ENCODE measurements around the gene INTS3.
A peak's percentile ranks its signal among the peaks of the same experiment; 100 is the strongest.
"Not testable (repeated sequence)": the region's sequence is repeated elsewhere in the genome, so short reads cannot be mapped to it uniquely, and the experiment has no call there.

Gene INTS3

DNA sequence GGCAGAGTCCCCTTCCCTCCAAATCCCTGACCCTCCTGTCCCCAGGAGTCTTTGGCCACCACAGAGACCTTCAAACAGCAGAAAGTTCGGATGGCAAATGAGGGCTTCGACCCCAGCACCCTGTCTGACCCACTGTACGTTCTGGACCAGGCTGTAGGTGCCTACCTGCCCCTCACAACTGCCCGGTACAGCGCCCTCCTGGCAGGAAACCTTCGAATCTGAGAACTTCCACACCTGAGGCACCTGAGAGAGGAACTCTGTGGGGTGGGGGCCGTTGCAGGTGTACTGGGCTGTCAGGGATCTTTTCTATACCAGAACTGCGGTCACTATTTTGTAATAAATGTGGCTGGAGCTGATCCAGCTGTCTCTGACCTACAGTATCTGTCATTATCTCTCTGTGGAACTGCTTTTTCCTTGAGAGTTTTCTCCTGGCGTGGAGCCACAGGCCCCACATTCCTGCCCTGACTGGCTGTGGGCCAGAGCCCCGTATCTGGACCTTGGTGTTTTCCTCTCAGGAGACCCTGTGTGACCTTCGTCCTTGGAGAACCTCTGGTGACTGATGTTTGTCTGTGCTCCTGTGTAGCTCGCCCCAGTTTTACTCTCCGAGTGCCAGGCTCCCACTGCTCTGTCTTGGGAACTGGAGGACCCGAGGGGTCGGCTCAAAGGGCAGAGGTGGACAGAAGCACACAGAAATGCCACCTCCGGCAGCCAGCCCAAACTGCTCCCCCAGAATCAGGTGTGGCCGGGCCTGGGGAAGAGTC lies 52.1 kb downstream of the INTS3 start:
- FAIRE-seq: no peak

DNA sequence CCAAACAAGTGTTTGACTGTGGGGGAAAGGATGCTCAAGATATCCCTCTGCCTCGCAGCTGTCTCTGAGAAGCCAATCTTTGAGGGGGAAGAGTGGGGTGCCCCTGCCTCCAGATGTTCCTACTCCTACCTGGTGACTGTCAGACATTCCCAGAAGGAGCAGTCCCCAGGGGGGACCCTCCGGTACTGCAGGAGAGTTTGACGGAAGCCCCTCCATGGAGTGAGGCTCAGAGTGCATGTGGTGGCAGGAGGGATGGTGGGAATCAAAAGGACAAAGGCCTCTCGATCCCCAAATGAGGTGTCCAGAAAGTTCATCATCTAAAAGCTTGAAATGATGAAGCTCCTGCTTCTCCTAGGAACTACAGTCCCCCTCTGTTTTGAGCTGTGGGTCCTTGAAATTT lies 52.7 kb downstream of the INTS3 start:
- FAIRE-seq: no peak

DNA sequence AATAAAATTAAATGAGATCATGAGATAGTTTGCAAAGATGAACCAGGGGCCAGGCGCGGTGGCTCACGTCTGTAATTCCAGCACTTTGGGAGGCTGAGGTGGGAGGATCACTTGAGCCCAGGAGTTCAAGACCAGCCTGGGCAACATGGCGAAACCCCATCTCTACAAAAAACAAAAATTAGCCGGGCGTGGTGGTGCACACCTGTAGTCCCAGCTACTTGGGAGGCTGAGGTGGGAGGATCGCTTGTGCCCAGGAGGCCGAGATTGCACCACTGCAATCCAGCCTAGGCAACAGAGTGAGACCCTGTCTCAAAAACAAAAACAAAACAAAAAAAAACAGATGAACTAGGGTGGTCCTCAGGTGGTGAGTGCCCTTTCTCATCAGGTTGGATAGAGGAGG lies 54.8 kb downstream of the INTS3 start:
- FAIRE-seq: not testable (repeated sequence)

DNA sequence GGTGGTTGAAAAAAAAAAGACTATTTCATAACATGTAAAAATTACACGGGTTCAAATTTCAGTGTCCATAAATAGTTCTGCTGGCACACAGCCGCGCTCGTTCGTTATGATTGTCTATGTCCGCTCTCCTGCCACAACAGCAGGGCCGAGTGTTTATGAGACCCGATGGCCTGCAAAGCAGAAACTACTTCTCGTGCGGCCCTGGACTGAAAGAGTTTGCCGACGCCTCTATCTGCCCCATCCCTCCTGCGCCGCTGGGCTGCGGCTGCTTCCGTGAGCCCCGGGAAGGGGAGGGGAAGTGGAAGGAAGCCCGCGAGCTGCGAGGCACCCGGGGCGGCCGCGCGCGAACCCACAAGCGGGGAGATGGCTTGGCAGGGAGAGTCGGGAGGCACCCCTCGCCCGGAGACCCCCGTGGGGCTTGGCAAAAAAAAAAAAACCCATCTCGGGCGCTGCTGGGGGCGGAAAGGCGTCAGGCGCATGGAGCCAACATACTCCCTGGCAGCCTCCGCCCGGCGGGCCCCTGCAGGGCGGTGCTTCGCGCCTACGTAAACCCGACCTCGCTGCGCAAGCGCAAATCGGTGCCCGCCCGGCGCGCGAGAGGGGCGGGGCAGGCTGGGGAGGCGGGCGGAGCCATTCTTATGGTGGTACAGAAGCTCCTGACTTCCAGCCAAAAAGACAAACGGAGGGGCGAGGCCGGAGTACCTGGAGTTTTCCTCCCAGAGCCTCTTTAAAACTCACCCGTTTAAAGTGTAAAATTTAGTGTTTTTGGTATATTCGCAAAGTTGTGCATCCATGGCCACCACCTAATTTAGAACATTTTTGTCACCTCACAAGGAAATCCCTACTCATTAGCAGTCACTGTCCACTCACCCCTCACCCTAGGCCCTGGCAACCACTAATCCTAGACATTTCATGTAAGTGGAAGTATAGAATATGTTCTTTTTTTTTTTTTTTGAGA lies 55.7 kb downstream of the INTS3 start:
- no peak for FAIRE-seq

DNA sequence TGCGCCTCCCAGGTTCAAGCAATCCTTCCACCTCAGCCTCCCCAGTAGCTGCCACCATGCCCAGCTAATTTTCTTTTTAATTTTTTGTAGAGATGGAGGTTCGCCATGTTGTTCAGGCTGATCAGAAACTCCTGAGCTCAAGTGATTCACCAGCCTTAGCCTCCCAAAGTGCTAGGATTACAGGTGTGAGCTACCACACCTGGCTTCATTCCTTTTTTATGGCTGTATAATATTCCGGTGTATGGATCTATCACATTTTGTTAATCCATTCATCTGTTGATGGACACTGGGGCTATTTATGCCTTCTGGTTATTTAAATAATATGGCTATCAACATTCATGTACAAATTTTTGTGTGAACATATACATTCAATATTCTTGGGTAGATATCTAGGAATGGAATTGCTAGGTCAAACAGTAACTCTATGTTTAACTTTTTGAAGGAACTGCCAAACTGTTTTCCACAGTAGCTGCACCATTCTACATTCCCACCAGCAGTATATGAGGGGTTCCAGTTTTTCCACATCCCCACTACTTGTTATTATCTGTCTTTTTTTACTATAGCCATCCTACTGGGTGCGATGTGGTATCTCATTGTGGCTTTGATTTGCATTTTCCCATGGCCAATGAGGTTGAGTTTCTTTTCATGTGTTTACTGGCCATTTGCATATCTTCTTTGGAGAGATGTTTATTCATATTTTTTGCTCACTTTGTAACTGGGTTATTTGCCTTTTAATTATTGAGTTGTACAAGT lies 58.4 kb downstream of the INTS3 start:
- FAIRE-seq: no peak

DNA sequence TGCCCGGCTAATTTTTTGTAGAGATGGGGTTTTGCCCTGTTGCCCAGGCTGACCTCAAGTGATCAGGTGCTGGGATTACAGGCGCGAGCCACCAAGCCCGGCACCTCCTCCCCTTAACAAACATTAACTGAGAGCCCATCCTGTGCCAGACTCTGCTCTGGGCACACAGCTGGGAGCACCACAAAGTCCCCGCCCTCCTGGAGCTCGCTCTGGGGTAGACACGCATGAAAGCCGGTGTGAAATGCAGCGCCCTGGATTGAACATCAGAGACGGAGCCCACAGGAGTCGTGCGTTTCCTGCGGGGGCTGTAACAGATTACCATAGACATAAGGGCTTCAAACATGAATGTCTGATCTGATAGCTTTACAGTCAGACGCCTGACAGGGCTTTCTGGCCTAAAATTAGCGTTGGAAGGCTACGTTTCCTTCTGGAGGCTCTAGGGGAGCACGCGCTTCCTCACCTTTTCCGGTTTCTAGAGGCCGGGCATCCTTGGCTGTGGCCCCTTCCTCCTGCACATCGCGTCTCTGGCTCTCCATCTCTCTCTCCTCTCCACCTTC lies 61.7 kb downstream of the INTS3 start:
- no peak for FAIRE-seq

DNA sequence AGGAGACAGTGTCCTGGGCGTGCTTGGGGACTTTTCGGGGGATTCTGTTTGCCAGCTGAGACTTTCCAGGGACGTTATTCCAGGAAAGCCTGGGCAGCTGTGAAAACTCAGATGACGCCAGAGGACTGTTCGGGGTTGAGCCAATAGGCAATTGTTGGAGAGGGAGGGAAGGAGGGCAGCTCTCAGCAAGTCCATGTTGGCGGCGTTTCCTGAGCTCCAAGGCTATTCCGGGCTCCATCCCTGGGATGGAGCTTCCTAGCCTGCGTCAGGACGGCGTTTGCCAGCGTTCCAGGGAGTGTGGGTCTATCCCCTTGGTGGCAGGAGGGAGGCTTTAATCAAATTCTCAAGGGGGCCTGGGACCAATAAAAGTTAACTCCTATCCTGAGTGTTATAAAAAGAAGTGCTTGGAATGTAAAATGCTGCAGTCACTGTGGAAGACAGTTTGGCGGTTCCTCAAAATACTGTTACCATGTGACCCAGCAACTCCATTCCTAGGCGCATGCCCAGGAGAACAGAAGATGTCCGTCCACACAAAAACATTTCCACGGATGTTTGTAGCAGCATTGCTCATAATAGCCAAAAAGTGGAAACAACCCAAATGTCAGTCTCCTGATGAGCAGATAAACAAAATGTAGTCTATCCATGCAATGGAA lies 62.6 kb downstream of the INTS3 start:
- peak; percentile 8 for FAIRE-seq

DNA sequence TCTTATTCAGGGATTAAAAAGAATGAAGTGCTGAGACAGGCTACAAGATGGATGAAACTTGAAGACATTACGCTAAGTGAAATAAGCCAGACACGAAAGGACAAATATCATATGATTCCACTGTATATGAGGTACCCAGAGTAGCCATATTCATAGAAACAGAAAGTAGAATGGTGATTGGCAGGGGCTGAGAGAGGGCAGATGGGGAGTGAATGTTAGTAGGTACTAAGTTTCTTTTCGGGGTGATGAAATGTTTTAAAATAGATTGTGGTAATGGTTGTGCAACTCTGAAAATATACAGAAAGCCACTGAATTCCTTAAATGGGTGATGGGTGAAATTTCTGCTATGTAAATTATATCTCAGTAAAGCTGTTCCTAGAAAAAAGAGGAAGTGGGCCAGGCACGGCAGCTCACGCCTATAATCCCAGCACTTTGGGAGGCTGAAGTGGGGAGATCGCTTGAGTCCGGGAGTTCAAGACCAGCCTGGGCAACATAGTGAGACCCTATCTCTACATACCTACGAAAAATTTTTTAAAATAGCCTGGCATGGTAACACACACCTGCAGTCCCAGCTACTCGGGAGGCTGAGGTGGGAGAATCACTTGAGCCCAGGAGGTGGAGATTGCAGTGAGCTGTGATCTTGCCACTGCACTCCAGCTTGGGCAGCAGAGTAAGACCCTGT lies 63.3 kb downstream of the INTS3 start:
- no peak for FAIRE-seq

DNA sequence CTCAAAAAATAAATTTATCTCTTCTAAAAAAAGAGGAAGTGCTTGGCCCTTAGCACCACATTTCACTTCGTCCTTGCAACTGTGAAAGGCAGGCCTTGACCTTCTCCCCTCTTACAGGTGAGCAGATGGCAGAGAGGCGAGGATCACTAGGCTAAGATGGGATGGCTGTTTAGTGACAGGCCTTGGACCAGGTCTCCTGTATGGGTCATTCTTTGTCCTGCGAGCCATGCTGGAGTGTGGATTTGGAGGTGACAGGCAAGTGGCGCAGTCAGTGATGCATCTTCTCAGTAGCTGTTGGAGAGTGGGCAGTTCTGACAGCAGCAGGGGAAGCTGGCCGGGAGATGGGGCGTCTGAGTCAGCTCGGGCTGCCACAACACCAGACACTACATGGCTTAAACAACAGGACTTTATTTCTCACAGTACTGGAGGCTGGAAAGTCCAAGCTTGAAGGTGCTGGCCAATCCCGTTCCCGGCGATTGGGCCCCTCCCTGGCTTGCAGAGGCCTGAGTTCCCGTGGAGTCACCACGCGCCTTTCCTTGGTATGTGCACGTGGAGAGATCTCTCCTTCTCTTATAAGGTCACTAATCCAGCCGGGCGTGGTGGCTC lies 63.9 kb downstream of the INTS3 start:
- FAIRE-seq: no peak

DNA sequence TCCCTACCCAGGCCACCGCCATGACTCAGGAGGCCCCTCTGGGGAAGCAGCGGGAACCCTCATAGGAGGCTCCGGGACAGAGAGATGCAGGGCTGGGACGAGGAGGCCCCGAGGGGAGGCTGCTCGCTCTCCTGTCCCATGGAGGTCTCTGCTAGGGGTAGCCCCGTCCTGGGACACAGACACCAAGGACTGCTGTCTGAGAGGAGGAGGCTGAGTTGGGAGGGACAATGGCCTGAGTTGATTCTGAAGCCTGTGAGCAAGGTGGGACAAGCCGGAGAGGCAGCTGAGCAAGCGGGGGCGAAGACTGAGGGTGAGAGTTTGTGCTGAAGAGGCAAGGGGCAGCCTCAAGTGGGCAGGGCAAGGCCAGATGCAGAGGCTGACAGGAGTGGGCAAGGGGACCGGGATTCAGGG lies 64.8 kb downstream of the INTS3 start:
- no peak for FAIRE-seq

DNA sequence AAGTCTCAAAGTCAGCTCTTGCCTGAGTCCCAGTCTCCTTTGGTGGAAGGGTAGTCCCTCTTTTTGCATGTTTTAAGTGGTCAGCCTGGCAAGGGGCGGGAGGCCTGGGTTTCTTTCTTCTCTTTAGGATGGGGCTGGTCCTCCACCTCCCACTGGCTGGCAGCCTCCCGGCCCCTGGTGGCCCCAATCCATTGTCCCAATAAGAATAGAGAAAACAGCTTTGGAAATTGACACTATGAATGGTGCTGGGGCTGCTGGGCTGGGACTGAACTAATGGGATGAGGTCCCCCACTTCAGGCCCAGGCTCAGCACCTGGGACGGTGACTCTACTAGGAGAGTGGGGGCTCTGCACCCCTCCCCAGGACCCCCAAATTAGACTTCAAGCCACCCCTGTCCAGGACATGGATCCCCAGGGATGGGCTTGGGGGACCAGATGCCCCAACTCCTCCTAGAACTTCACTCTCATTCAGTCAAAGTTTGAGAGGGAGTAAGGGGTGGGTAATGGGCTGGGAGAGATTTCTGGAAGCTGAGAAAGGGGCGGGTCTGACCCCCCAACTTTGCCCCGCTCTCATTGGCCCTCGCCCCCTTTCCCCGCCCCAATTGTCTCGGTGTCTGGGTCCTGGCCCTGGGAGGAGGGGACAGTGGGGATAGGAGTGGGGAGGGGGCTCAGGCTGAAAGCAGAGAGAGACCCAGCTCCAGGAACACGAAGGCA lies 65.6 kb downstream of the INTS3 start:
- no peak for FAIRE-seq

DNA sequence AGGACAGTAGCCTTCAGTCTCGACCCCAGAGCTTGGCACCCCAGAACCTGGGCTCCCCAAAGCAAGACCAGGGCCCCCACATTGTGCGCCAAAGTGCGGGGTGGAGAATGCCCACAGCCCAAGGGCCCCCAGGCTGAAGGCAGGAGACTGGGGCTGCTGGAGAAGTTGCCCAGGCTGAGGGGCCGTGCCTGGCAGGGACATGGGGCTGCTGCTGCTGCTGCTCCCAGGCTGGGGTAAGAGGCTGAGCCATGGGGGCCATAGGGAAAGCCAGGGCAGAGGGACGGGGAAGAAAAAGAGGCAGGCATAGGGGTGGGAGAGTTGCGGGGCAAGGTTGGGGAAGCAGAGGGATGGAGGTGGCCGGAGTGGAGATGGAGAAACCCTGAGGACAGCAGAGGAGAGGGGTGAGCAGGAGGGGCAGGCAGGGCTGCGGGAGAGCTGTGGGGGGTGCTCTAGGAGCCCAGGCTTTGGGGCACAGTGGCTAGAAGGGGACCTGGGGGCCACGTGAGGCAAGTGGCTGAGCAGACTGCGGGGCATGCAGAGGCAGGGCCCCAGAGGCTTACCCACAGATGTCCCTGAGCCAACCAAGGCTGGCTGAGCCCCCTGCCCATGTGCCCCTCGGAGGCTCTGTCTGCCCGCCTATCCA lies 66.2 kb downstream of the INTS3 start:
- no peak for FAIRE-seq

DNA sequence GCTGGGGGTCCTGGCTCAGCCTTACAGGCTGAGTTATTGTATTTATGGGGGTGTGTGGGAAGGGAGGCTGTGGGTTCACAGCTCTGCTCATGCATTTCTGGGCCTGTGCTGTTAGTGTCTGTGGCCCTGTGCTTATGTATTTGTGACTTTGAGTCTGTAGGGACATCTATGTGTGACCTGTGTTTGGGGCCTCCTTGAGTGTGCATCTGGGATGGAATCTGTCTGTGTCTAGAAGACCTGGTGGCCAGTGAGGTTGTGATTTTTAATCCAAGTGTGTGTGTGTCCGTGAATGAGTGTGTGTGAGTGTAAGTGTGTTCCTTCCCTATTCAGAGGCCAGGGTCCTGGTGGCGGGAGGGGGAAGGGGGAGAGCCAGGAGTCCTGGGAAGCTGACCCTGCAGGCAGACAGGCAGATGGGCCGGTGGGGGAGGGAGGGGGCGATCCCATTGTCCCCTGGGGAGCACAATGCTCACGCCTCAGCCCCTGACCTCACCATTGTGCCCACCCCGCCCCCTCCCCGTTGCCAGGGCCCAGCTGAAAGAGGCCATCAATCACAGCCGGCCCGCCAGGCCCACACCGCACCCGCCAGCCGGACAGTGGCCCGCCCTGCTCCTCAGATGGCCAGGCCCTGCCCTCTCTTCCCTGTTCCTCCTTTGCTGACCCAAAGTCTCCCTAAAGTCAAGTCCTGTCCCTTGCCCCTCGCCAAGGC lies 66.9 kb downstream of the INTS3 start:
- FAIRE-seq: no peak

DNA sequence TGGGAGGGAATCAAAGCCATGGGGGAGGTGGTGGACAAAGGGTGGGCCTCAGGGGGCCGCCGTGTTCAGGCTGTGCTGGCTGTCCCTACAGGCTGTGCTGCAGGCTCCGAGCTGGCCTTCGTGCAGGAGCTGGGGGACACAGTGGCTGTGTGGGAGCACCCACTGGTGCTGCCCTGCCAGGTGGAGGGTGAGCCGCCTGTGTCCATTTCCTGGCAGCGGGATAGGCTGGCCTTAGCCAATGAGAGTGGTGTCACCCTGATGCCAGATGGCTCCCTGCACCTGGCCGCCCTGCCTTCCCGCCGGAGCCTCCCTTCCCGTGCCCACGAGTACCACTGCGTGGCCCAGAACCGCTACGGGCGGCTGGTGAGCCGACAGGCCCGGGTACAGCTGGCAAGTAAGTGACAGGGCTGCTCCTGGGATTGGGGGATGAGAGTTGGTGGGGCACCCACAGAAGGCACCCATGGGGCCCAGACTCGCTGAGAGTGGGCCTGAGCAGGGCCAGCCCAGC lies 67.5 kb downstream of the INTS3 start:
- FAIRE-seq: no peak

DNA sequence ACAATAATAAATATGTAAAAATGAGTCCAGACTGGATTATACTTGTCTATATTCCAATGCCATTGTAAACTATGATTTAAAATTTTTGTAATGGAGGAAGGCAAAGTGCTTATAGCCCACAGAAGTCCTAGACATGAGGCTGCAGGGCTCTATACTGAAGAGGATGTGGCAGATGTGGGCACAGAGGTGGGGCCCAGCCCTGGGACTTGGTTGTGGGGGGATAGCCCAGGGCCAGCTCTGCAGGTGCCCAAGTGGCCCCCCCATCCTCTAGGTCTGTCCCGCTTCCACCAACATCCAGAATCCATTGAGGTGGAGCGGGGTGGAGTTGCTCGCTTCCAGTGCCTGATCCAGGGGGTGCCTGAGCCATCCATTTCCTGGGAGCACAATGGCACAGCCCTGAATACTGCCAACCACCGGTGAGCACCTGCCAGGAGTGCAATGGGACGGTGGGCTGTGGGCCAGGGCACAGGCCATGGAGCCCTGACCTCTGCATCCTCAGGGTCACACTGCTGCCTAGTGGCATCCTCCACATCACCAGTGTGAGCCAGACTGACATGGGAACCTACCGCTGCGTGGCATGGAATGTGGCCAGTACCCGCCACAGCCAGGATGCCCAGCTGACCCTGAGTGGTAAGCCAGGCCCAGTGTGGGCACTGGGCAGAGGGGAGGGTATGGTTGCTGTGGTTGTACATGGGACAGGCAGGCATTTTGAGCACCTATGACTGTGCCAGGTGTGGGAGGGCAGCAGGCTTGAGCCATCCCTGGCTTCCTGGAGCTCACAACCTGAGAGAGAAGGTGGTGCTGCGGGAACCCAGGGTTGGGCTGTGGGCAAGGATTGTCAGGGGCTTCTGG lies 68.3 kb downstream of the INTS3 start:
- no peak for FAIRE-seq

DNA sequence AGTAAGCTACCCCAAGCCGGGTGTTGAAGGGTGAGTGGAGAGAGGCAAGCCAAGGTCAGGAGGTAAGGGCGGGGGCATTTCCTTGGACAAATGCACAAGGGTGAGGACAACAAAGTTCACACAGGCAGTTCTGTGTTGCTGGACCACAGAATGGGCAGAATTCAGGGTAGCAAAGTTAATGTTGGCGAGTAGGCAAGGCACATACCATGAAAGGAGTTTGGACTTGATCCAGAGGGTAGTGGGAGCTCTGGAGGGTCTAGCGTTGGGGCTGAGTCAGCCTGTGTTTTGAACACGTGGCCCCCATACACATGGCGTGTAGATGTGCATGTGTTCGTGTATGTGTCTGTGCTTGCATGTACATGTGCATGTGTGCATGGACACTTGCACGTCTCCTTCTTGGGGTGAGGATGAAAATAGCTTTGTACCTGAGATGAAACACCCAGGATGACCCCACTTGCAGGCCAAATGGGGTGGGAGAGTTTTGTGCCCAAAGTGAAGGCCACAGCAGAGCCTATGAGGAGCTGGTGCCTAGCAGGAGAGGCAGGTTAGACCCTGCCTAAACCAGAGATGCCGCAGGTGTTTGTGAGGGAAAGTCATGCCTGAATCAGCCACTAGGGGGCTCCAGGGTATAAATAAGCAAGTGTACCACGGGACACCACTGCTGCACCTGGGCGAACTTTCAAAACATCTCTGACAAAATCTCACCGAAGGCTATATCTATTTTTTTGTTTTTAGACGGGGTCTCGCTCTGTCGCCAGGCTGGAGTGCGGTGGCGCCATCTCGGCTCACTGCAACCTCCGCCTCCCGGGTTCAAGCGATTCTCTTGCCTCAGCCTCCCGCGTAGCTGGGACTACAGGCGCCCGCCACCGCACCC lies 69.2 kb downstream of the INTS3 start:
- FAIRE-seq: no peak

DNA sequence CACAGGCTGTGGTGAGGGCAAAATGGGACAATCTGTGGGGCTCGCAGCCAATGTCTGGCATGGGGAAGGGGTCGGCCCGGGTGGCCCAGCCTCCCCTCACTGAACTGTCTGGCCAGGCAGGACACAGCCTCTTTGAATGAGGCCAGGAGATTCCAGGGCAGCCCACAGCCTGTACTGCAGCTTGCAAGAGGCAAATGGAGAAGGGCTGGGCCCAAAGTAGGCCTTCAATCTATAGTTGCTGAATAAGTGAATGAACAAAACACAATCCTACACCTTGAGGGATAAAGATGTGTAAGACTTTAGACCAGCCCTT lies 70.6 kb downstream of the INTS3 start:
- FAIRE-seq: no peak
